ENCODE results near the gene SEZ6.

The SEZ6 gene

DNA sequence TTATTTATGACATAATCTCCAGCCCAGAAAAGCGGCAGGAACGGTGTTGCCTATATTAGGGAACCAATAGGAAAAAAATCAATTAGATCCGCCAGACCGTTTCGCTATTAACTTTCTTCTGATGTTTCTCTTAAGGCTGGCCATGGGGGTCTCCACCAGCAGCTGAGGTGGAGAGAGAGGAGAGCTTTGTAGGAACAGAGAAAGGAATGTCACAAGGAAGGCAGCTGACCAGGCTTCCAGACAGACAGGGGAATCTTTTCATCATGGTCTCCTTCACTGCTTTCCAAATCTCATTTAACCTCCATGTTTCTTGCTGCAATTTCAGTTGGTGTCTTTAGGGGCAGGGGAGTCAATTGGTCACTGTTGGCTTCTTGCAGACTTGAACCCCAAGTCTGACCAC lies 8.9 kb upstream of the SEZ6 start:
- DNase-seq (ENCODE audit: low spot score), result no peak
- in situ Hi-C loops (cut with MboI; ENCODE audit: low sequenced_read_pairs, unreplicated experiment), result no loop called here
- TF ChIP-seq, protein P1, sequence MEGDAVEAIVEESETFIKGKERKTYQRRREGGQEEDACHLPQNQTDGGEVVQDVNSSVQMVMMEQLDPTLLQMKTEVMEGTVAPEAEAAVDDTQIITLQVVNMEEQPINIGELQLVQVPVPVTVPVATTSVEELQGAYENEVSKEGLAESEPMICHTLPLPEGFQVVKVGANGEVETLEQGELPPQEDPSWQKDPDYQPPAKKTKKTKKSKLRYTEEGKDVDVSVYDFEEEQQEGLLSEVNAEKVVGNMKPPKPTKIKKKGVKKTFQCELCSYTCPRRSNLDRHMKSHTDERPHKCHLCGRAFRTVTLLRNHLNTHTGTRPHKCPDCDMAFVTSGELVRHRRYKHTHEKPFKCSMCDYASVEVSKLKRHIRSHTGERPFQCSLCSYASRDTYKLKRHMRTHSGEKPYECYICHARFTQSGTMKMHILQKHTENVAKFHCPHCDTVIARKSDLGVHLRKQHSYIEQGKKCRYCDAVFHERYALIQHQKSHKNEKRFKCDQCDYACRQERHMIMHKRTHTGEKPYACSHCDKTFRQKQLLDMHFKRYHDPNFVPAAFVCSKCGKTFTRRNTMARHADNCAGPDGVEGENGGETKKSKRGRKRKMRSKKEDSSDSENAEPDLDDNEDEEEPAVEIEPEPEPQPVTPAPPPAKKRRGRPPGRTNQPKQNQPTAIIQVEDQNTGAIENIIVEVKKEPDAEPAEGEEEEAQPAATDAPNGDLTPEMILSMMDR (IDR thresholded peaks at IDR 0.05; ENCODE audit: borderline replicate concordance, control extremely low read depth, extremely low read depth, insufficient read depth, missing control alignments), result no peak

DNA sequence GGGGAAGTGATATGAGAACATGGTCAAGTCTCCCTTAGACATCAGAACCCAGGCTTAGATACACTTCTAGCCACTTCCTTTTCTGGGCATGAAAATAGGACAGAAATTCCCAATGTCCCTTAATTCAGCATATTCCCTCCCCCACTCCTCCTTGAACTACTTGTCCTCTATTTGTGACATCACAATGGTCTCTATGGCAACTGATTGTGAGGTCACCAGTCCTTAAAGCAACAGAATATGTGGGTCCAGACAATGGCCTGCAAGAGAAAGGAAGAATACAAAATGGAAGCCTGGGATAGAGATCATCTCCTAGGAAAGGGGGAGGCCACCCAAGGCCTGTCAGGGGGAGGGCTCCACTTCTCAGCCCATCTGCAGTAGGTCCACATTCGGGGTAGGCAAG lies 6.7 kb upstream of the SEZ6 start:
- DNase-seq (ENCODE audit: low spot score), result no peak
- in situ Hi-C loops (cut with MboI; ENCODE audit: low sequenced_read_pairs, unreplicated experiment), result no loop called here
- TF ChIP-seq, protein P1 (IDR thresholded peaks at IDR 0.05; ENCODE audit: borderline replicate concordance, control extremely low read depth, extremely low read depth, insufficient read depth, missing control alignments), result no peak

DNA sequence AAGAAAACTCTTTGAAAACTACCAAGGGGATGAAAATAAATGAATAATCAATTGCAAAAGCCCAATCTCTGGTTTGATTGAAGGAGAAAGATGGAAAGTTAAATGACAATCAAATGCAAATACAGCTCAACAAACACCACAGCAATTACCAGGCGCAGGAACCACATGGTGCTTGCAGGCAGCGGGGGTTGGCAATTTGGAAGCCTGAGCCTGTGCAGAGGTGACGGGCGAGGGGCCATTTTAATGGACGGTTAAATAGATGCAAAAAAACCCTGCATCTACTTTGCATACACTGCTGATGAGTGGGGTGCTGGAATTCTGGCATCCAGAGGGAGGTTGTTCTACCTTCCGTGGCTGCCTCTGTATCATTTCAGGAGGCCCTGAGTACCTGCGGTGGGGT lies 4.8 kb upstream of the SEZ6 start:
- TF ChIP-seq, protein P1 (IDR thresholded peaks at IDR 0.05; ENCODE audit: borderline replicate concordance, control extremely low read depth, extremely low read depth, insufficient read depth, missing control alignments), result no peak
- no peak for DNase-seq (ENCODE audit: low spot score)
- in situ Hi-C loops (cut with MboI; ENCODE audit: low sequenced_read_pairs, unreplicated experiment), result no loop called here

DNA sequence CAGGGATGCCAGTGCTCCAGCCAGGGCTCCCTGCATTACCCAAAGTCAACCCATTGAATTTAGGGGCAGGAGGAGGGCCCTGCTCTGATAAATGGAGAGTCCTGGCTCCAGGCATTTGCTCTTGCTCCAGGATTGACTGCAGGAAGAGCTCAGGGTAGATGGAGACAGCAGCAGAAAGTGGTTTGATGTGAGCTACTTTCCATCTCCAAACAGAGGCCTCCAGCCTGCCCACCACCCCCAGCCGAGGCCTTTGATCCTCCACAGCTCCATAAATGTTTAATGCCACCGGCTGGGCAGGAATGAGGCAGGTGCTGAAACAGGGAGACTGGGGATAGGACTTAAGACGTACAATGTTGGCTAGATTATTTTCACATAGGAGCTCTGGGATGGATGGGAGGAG lies 4.3 kb upstream of the SEZ6 start:
- TF ChIP-seq, protein P1 (IDR thresholded peaks at IDR 0.05; ENCODE audit: borderline replicate concordance, control extremely low read depth, extremely low read depth, insufficient read depth, missing control alignments), result no peak
- no peak for DNase-seq (ENCODE audit: low spot score)
- in situ Hi-C loops (cut with MboI; ENCODE audit: low sequenced_read_pairs, unreplicated experiment), result no loop called here

DNA sequence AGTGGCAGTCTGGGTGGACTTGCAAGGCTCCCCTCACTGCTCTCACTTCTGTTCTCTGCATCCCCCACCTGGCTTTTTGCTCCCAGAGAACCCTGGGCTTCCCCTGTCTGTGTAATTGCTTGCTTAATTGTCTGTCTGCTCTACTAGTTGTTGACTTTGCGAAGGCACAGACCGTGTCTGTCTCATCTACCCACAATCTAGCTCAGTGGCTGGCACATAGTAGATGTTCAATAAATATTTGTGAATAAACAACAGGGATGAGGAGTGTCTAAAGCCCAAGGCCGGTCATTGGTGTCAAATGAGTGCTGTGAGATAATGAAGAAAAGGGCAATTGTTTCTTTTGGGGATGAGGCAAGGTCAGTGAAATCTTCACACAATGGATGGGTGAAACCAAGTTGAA lies 2.8 kb upstream of the SEZ6 start:
- TF ChIP-seq, protein P1 (IDR thresholded peaks at IDR 0.05; ENCODE audit: borderline replicate concordance, control extremely low read depth, extremely low read depth, insufficient read depth, missing control alignments), result no peak
- DNase-seq (ENCODE audit: low spot score), result no peak
- in situ Hi-C loops (cut with MboI; ENCODE audit: low sequenced_read_pairs, unreplicated experiment), result no loop called here

DNA sequence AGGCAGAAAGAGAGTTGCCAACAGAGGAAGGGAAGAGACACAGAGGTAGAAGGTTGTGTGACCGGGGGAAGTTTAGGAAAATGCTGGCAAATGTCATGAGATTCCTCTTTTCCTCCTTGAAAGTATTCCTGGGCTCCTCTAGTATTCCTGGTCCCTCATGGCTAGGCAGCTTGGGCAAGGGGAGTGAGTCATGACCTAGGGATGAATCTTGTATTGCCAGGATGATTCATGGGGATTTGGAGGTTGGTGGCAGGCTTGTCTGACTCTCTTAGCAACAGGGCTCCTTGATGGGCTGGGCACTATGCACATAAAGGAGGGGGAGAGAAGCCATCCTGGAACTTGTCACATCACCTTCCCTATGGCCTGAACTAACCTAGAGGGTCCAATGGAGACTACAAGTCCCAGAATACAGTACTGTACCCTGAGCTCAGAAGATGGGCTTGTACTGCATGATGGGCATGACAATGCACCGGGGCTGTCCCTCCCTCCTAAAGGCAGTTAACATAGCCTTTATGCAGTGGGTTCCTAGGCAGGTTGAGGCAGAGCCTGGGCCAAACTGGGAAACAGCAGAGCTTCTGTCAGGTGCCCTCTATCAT lies 2.1 kb upstream of the SEZ6 start:
- TF ChIP-seq, protein P1 (IDR thresholded peaks at IDR 0.05; ENCODE audit: borderline replicate concordance, control extremely low read depth, extremely low read depth, insufficient read depth, missing control alignments), result no peak
- no peak for DNase-seq (ENCODE audit: low spot score)
- in situ Hi-C loops (cut with MboI; ENCODE audit: low sequenced_read_pairs, unreplicated experiment), result no loop called here

Data from GM13976 (cell line).